GM12864 (cell line): ENCODE measurements around the gene C19orf47.

Source experiments
- DNase-seq: peaks from one replicate; pipeline ENCODE4 v3.0.0-alpha.2; 2011; ENCODE audit warnings: low read depth
- H3K4me3 ChIP-seq: 2 replicates; pipeline ENCODE4 v1.5.1; 2011; ENCODE audit warnings: mild to moderate bottlenecking, low read depth, low read length, control low read depth
- CTCF ChIP-seq: IDR thresholded peaks from 2 replicates; pipeline ENCODE4 v1.5.1; 2011; ENCODE audit warnings: low read depth, mild to moderate bottlenecking, moderate library complexity, low read length, control low read depth, inconsistent platforms; ENCODE audit errors: missing control alignments

The C19orf47 gene

GRCh38 chr19:40304306-40304705, 43.9 kb downstream of the C19orf47 start:
- DNase-seq = no peak
- H3K4me3 ChIP-seq = no peak overlapping the region
- TF ChIP-seq CTCF = peak; percentile 4

- TF ChIP-seq CTCF = no peak
- no peak for DNase-seq
- no peak overlapping the region for H3K4me3 ChIP-seq
These were observed 44.4 kb downstream of the C19orf47 start for GRCh38 chr19:40303765-40304164.

GRCh38 chr19:40302224-40303011, 45.8 kb downstream of the C19orf47 start:
- no peak for TF ChIP-seq CTCF
- no peak for DNase-seq
- H3K4me3 ChIP-seq = no peak overlapping the region

- no peak overlapping the region for H3K4me3 ChIP-seq
- TF ChIP-seq CTCF = no peak
- no peak for DNase-seq
These were observed 47.5 kb downstream of the C19orf47 start for GRCh38 chr19:40300668-40301067.

GRCh38 chr19:40298026-40298425, 50.2 kb downstream of the C19orf47 start:
- no peak overlapping the region for H3K4me3 ChIP-seq
- DNase-seq = no peak
- no peak for TF ChIP-seq CTCF

GRCh38 chr19:40294560-40294959, 53.6 kb downstream of the C19orf47 start:
- no peak for DNase-seq
- TF ChIP-seq CTCF = no peak
- H3K4me3 ChIP-seq = no peak overlapping the region

- no peak for DNase-seq
- TF ChIP-seq CTCF = no peak
- no peak overlapping the region for H3K4me3 ChIP-seq
These were observed 61.2 kb downstream of the C19orf47 start for GRCh38 chr19:40286971-40287421.
